Measurements from ENCODE around the gene BRICD5.
"Not testable (repeated sequence)": the region's sequence is repeated elsewhere in the genome, so short reads cannot be mapped to it uniquely, and the experiment has no call there.

BRICD5 gene

DNA sequence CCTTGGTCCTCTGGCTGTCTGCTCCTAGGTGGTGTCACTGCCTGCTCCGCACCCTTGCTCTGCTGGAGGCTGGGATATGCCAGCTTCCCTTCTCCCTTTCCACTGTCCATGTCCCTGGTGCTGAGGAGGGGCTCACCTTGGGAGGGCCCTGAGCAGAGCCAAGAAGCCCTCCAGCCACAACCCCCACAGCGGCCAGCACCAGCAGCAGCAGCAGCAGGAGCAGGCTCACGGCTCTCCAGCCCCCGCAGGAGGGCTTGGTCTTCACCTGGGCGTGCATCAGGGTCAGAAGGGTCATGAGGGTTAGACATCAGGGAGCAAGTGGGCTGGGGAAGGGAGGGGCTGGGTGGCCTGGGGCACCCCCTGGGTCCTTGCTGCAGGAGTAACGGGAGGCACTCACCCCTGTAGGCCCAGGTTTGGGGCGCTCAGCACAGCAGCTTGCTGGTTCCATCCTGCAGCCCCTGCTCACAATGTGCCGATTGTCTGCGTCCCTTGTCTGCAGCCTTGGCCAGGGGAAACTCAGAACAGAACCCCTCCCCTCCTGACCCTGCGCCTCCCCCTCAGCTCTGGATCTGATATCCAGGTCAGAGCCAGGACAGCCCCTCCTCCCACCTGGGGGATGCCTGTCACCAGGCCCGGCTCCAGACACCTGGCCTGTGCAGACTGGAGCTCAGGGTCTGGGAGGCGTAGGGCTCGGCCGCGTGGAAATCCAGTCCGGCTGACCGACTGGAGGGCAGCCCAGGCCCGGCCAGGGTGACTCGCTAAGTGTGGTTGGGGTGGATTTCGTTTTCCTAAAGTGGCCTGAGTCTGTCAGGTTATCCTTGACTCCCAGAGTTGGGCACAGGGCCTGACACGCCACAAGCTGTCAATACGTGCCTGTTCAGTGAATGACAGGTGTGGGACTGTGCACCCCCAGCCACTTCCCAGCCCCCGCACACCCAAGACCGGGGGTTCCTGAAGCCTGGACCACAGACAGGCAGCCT is at the start of gene BRICD5:
TSS of gene BRICD5 (minus strand) at position 478 of the 980 bp plus-strand sequence. CDS start at position 448, 30 bp downstream.
- DNase-seq, result no peak

- DNase-seq, result no peak
Measured at GRCh38 chr16:2260250-2260649, 49.6 kb upstream of the BRICD5 start.

DNA sequence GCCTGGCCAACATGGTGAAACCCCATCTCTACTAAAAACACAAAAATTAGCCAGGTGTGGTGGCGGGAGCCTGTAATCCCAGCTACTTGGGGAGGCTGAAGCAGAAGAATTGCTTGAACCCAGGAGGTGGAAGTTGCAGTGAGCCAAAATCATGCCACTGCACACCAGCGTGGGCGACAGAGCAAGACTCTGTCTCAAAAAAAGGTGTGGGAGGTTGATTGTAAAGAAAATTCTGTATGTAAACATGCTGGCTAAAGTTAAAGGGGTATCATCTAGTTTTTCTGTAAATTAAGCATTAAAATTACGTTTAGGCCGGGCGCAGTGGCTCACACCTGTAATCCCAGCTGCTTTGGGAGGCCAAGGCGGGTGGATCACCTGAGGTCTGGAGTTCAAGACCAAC is 47.9 kb upstream of the BRICD5 start:
- DNase-seq, result not testable (repeated sequence)

- DNase-seq, result no peak
Measured at GRCh38 chr16:2257726-2258125, 47.1 kb upstream of the BRICD5 start.

GRCh38 chr16:2256531-2257140 is 46.0 kb upstream of the BRICD5 start:
- DNase-seq, result no peak

- no peak for DNase-seq
Measured at GRCh38 chr16:2253293-2253692, 42.6 kb upstream of the BRICD5 start.

DNA sequence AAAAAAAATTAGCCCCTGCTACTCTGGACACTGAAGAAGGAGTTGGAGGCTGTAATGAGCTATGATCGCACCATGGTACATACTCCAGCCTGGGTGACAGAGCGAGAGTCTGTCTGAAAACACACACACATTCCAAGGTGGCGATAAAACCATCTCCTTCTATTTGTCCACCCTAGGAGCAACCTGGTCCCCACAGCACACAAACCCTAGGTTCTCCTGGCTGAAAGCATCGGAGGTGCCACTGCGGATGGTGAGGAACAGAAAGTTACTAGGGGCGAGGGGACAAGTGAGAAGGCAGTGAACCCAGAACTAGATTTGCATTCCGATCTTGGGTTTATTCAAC is 42.1 kb upstream of the BRICD5 start:
- DNase-seq, result no peak

- DNase-seq, result peak; percentile 86 to 94
Measured at GRCh38 chr16:2251296-2252111, 40.8 kb upstream of the BRICD5 start, which contains the start of gene ECI1. Gene ECI1, minus strand, starts transcription at chr16:2251587. Its CDS starts 21 bp downstream, at chr16:2251566.

DNA sequence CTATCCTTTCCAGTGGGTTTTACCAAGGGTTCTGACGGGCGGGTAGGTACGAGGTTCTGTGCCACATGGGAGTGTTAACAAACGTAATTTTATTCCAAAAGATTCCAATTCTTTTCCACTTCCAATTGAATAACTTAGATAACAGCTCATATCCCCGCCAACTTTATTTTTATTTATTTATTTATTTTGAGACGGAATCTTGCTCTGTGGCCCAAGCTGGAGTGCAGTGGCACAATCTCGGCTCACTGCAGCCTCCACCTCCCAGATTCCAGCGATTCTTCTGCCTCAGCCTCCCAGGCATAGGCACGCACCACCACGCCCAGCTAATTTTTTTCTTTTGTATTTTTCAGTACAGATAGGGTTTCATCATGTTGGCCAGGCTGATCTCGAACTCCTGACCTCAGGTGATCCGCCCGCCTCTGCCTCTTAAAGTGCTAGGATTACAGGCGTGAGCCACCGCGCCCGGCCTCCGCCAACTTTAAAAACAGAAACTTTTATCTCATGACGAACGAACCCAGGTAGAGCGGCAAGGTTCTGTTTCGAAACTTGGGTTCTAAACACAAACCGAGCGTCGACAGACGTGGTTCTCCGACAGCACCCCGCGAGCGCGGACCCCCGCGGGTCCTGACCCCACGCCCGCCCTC is 40.1 kb upstream of the BRICD5 start:
- no peak for DNase-seq

DNA sequence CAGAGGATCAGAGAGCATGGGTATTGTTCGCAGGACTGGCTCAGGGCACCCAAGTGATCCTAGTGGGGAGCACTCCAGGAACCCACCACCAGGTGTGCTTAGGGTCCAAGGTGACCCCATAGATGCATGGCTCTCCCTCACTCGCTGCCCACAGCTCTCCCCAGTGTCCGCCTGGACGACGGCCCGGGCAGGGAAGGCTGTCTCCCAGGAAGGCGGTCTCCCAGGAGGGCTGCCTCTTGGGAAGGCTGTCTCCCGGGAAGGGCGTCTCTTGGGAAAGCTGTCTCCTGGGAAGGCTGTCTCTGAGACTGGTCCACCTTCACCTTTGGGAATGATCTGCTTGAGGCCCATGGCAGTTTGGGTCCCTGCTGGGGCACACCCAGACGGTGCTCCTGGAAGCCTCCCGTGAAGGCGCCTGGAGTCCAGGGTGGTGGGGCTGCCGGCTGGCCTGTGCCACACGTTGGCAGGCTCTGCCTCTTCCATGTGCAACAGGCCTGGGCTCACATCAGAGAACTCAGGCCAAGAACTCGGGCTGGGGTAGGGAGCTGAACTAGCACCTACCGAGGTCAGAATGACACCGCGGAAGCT is 35.7 kb upstream of the BRICD5 start:
- no peak for DNase-seq

DNA sequence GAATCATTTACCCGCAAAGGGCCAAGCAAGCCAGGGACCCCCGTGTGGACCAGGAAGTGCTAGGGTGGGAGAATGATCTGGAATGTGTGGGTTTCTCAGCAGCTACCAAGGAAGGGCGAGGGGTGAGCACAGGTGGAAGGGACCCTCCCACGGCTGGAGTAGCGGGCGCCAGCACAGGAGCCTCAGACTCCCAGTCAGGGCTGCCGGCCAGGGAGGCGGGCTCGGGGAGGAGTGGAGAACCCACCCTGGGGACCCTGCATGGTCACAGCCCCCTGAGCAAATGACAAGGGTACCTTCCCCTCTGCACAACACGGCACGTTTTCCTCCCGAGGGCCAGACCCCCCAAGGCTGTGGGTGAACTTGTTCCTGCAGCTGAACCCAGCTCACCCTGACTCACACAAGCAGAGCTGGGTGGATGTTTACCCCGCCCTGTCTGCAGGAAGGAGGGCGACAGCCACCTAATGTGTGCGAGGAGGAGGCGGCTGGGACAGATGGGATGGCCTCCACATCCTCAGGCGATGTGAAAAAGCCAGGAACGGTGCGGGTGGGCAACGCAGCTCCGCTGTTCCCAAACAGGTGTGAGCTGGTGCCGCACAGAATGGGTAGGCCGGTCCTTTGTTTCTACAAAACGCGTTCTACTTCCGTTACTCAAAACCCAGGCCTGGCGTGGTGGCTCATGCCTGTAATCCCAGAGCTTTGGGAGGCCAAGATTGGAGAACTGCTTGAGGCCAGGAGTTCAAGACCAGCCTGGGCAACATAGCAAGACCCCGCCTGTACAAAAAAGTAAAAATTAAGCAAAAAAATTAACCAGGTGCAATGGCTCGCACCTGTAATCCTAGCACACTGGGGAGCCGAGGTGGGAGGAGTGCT is 34.5 kb upstream of the BRICD5 start:
- DNase-seq, result no peak

- no peak for DNase-seq
Measured at GRCh38 chr16:2244301-2244700, 33.6 kb upstream of the BRICD5 start.

GRCh38 chr16:2243781-2244180 is 33.1 kb upstream of the BRICD5 start:
- DNase-seq, result no peak

GRCh38 chr16:2243031-2243528 is 32.4 kb upstream of the BRICD5 start:
- no peak for DNase-seq

DNA sequence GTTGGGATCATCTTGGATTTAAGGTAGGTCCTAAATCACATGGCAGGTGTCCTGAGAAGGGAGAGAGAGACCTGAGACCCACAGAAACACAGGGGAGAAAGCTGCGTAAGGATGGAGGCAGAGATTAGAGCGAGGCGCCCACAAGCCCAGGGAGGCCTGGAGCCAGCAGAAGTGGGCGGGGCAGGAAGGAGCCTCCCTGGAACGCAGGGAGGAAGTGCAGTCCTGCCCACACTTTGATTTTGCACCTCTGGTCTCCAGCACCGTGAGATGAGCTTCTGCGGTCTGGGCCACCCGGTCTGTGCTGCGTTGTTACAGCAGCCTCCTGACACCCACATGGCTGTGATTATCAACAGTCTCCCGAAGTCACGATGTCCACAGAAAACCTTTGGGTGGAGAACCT is 31.9 kb upstream of the BRICD5 start:
- DNase-seq, result no peak

GRCh38 chr16:2240331-2240730 is 29.7 kb upstream of the BRICD5 start:
- DNase-seq, result not testable (repeated sequence)

DNA sequence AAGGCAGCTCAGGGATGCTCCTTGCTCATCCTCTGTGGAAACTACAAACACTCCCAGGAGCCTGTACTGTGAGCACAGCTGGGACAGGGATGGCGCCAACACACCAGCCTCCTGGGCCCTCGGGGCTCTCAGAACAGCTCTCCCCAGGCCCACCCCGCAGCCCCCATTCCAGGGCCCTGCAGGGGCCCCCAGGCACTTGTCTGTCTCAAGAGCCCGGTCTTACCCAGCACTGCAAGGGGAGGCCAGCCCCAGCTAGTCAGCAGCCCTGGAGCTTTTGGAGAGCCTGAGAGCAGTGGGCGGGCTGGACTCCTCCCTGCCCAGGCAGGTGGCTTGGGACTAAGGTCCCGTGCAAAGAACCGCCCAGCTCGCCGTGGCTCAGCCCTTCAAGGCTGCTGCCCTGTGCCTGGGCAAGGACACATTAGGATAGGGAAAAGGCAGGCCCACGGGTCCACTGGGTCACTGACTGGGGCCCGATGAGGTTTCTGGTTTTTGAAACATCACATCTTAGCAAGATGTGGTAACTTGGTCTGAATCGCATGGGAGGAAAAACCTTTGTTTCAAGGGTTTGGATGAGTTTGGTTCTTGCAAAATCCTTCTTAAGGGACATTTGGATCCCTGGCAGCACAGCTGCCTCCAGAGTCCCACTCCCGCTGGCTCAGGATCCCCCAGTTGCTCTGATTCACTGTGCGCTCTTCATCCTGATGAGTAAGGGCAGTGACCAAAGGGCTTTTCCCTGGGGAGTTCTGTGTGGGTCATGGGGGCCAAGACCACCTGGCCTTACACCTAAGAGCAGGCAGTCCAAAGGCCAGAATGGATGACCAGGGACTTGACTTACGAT is 28.4 kb upstream of the BRICD5 start:
- DNase-seq, result no peak

GRCh38 chr16:2238150-2238837 is 27.6 kb upstream of the BRICD5 start:
- no peak for DNase-seq

DNA sequence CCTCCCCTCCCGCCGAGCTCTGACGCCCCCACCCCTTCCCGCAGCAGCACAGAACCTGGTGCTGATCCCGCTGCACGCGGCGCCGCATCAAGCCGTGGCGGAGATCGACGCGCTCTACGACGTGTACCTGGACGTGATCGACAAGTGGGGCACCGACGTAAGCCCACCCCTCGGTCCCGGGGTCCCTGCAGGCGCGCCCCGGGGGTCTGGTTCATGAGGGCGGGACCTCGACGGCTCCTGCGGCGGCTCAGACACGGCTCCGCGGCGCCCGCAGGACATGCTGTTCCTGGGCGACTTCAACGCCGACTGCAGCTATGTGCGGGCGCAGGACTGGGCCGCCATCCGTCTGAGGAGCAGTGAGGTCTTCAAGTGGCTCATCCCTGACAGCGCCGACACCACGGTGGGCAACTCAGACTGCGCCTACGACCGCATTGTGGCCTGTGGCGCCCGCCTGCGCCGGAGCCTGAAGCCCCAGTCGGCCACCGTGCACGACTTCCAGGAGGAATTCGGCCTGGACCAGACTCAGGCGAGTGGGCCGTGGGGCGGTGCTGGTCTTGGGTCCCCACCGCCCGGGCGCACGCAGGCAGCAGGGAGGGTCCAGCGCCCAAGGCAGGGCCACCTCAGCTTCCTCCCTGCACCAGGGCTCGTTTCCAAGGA is 27.0 kb upstream of the BRICD5 start:
- no peak for DNase-seq
